ENCODE results near the gene LRP1B. TPM values are rescaled to one million over a fixed set of nuclear protein-coding genes. Genes with fewer than 3 reads are reported as not detected.

The LRP1B gene
- total RNA-seq, 2 donors from 2014 or later, result 0.52 to 3.0 TPM

DNA sequence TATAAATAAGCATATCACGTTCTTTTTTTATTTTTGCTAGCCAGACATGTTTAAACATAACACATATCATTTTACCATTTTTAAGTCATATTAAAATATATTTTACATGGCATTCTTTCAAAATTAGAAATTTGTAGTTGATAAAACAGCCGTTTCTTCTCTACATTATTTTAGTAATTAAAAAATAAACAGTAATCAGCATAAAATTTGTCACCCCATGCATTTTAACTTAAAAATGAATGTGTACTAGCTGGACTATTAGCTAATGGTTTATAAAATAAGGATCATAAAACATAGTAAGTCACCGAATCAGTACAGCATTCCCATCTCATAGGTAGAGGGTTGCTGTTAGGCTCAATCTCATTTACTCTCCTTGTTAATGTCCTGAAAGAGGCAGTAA lies 433.8 kb downstream of the LRP1B start:
- no peaks in the 10 kb centered on the region for H3K36me3 ChIP-seq (replicated peaks in 1 of 2; ENCODE audit: insufficient read depth in 1 of 2, low read depth in 2 of 2)
- no peak overlapping the region for H3K4me3 ChIP-seq
- H3K4me1 ChIP-seq, result no peaks in the 10 kb centered on the region
- H3K27me3 ChIP-seq, result no peaks in the 10 kb centered on the region
- intact Hi-C loops (cut with DNase I), result no loop called here
- DNase-seq, result no peak
- no peaks in the 10 kb centered on the region for H3K9me3 ChIP-seq
- 72 to 74% methylated on average over 3 of the region's 3 CpGs for WGBS, 2 donors
- TF ChIP-seq, protein P1, sequence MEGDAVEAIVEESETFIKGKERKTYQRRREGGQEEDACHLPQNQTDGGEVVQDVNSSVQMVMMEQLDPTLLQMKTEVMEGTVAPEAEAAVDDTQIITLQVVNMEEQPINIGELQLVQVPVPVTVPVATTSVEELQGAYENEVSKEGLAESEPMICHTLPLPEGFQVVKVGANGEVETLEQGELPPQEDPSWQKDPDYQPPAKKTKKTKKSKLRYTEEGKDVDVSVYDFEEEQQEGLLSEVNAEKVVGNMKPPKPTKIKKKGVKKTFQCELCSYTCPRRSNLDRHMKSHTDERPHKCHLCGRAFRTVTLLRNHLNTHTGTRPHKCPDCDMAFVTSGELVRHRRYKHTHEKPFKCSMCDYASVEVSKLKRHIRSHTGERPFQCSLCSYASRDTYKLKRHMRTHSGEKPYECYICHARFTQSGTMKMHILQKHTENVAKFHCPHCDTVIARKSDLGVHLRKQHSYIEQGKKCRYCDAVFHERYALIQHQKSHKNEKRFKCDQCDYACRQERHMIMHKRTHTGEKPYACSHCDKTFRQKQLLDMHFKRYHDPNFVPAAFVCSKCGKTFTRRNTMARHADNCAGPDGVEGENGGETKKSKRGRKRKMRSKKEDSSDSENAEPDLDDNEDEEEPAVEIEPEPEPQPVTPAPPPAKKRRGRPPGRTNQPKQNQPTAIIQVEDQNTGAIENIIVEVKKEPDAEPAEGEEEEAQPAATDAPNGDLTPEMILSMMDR (IDR thresholded peaks at IDR 0.05), result no peak
- no peak for TF ChIP-seq POLR2A (IDR thresholded peaks at IDR 0.05)
- no peak for ATAC-seq
- H3K27ac ChIP-seq, result no peak overlapping the region

DNA sequence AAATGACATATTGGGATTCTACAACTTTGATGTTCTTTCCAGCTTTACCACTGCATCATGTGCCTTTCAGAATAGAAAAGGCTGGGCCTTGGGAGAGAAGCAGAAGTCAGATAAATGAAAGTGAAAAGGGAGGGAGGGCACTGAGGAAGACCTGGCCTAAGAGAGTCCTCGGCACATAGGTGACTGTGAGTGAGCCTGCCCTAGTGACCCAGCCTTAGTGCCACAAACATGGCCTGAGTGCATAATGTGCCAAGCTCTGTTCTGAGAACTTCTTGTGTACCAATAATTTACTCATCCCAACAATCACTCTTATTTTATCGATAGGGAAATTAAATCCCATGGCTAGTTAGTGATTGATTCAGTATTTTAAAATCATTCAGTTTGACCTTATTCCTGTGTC lies 436.6 kb downstream of the LRP1B start:
- DNase-seq (no peak), ATAC-seq (no peak)
- Histone ChIP-seq H3K27me3 (no peaks in the 10 kb centered on the region), H3K4me3 (no peak overlapping the region), H3K27ac (no peak overlapping the region), H3K4me1 (no peaks in the 10 kb centered on the region), H3K36me3 (replicated peaks in 1 of 2; ENCODE audit: insufficient read depth in 1 of 2, low read depth in 2 of 2) (no peaks in the 10 kb centered on the region), H3K9me3 (no peaks in the 10 kb centered on the region)
- no peak for TF ChIP-seq POLR2A (IDR thresholded peaks at IDR 0.05)
- intact Hi-C loops (cut with DNase I), result no loop called here
- 80 to 83% methylated on average over 2 of the region's 2 CpGs for whole genome bisulfite sequencing, 2 donors

DNA sequence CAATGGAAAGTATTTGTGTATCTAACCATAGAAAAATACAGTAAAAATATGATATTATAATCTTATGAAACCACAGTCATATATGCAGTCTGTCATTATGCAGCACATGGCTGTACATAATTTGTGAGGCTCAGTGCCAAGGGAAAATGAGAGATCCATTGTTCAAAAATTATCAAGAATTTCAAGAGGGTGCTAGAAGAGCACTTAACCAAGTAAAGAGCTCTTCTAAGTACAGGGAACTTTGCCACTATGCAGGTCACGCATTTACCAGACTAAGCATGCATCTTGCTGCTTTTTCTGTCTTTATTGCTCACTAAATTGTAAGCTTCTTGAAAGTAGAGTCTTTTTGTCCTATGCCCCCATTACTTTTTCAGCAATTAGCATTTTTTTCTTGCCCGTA lies 438.0 kb downstream of the LRP1B start:
- Histone ChIP-seq H3K4me3 (no peak overlapping the region), H3K9me3 (no peaks in the 10 kb centered on the region), H3K4me1 (no peaks in the 10 kb centered on the region), H3K36me3 (replicated peaks in 1 of 2; ENCODE audit: insufficient read depth in 1 of 2, low read depth in 2 of 2) (no peaks in the 10 kb centered on the region), H3K27me3 (no peaks in the 10 kb centered on the region), H3K27ac (no peak overlapping the region)
- WGBS, 2 donors, result 74 to 79% methylated on average over 2 of the region's 2 CpGs
- intact Hi-C loops (cut with DNase I), result no loop called here
- TF ChIP-seq, protein P1 (IDR thresholded peaks at IDR 0.05), result no peak
- TF ChIP-seq POLR2A (IDR thresholded peaks at IDR 0.05), result no peak
- no peak for DNase-seq
- ATAC-seq, result no peak

DNA sequence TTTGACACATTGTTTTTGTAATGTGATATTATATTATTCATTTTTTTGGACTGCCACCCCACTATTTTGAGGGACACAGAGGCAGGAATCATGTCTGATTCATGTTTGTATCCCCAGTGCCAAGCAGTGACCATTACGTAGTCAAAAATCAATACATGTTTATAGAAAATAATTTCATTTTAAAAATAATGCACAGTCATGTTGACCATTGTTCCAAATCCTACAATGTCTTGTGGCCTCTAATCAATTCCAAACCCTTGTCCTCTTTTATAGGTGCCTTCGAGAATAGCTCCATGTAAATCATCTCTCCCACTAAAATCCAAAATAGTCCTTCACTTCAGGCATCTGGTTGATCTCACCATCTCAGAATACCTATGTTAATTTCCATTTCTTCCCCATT lies 454.7 kb downstream of the LRP1B start:
- Histone ChIP-seq H3K4me3 (no peak overlapping the region), H3K27me3 (no peaks in the 10 kb centered on the region), H3K9me3 (no peaks in the 10 kb centered on the region), H3K36me3 (replicated peaks in 1 of 2; ENCODE audit: insufficient read depth in 1 of 2, low read depth in 2 of 2) (no peaks in the 10 kb centered on the region), H3K27ac (no peak overlapping the region), H3K4me1 (no peaks in the 10 kb centered on the region)
- intact Hi-C loops (cut with DNase I), result no loop called here
- no peak for TF ChIP-seq POLR2A (IDR thresholded peaks at IDR 0.05)
- TF ChIP-seq, protein P1 (IDR thresholded peaks at IDR 0.05), result no peak
- no peak for ATAC-seq
- 58 to 64% methylated on average over 2 of the region's 2 CpGs for WGBS, 2 donors
- no peak for DNase-seq

DNA sequence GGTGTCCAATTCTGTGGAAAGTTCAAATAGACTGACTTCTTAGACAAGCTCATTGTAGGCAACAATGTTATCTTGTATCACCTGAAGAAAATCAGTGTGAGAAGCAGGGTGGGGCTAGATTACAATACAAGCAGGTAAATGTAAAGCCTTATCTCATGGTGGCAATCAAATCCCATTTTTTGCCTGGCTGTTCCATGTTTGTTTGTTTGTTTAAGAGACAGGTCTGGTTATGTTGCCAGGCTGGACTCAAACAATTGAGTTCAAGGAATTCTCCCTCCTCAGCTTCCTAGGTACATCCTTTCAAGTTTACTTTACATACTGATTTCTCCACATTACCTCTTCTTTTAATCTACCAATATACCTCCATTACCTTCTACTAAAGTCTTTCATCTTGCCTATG lies 464.6 kb downstream of the LRP1B start:
- no peak overlapping the region for H3K27ac ChIP-seq
- intact Hi-C loops (cut with DNase I), result no loop called here

More for the DNA sequence above, 464.6 kb downstream of the LRP1B start:
- Histone ChIP-seq H3K4me3 (no peak overlapping the region), H3K4me1 (no peaks in the 10 kb centered on the region), H3K27me3 (no peaks in the 10 kb centered on the region), H3K36me3 (replicated peaks in 1 of 2; ENCODE audit: insufficient read depth in 1 of 2, low read depth in 2 of 2) (no peaks in the 10 kb centered on the region), H3K9me3 (no peaks in the 10 kb centered on the region)
- TF ChIP-seq, protein P1 (IDR thresholded peaks at IDR 0.05), result no peak
- no peak for TF ChIP-seq POLR2A (IDR thresholded peaks at IDR 0.05)
- ATAC-seq, result no peak
- DNase-seq, result no peak
